Measurements from ENCODE around the gene NEXMIF.
"Not testable (repeated sequence)": the region's sequence is repeated elsewhere in the genome, so short reads cannot be mapped to it uniquely, and the experiment has no call there.

The NEXMIF gene

DNA sequence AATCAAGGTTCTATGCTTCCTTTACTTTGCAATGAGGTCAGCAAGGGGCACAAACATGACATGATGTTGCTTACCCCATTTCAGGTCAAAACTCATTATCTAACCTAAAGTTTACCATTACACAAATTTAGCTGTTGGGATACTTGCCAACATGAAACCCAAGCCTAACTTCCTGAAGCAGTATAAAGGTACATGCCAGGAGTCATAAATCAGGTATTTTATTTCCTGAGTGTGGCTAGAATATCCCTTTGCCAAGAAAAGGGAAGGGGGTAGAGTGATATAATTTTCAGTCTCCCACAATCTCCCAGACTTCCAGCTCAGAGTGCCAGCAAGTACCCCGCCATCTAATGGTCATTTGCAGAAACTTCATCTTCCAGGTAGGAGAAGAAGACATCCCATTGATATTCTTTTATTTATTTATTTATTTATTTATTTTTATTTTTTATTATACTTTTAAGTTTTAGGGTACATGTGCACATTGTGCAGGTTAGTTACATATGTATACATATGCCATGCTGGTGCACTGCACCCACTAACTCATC lies 136.6 kb downstream of the NEXMIF start:
- DNase-seq (ENCODE audit: low read depth), result no peak

DNA sequence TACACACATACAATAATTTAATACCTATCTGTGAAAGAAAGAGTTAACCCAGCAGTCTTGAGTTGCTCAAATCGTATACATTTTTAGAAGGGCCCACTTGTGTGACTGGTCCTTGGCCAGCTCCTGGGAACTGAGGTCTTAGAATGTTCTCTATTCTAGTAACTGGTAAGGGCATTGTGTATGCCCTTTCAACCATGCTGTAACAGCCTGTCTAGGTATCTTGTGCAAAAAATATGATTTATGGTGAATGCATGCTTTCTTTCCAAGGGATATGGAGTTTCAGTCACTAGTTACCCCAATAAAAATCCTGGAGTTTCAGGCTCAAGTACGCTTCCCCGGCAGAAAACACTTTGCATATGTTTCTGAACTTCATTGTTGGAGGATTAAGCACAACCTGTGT lies 140.6 kb downstream of the NEXMIF start:
- no peak for DNase-seq (ENCODE audit: low read depth)

DNA sequence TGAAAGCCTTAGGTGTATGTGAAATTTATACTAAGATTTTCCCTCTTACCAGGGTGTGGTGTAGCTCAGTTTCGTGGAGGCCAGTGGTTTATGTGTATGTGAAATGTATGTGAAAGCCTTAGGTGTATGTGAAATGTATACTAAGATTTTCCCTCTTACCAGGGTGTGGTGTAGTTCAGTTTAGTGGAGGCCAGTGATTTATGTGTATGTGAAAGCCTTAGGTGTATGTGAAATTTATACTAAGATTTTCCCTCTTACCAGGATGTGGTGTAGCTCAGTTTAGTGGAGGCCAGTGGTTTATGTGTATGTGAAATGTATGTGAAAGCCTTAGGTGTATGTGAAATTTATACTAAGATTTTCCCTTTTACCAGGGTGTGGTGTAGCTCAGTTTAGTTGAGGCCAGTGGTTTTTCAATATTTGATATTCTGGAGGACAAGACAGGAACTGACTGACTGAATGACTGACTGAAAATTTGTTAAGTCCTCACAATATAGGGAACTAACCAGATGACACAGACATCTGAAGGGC lies 143.7 kb downstream of the NEXMIF start:
- no peak for DNase-seq (ENCODE audit: low read depth)

DNA sequence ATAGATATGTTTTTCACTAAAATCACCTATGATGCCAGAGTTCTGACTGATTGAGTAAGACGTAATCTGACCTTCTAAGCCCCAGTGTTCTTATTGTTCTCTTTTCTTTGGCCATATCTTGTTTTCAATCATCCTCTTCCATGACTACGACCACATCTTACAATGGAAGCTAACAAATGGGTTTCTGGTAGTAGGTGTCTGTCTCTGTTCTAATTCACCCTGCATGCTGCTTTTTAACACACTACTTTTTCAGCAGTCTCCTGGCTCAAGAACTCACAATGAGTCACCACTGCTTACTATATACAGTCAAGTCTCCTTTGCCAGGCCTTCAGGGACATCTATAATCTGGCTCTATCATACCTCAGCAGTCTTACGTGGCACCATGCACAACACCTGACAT lies 146.1 kb downstream of the NEXMIF start:
- no peak for DNase-seq (ENCODE audit: low read depth)

DNA sequence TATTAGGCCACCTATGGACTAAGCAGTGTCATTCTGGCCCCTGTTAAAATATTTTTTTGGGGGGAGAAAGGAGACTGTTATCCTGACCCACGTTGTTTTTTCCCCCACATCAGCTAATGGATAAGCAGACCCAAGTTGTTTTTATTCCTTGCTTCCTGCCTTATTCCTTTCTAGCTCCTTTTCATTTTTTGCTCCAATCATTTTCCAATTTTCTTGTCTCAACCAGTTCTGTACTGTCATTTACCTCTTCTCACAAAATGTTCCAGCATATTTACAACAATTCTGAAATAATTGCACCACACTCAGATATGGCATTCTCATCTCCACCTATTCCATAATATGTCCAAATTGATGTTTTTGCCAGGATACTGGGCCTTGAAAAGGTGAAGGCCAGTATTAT lies 150.3 kb downstream of the NEXMIF start:
- DNase-seq (ENCODE audit: low read depth), result no peak

DNA sequence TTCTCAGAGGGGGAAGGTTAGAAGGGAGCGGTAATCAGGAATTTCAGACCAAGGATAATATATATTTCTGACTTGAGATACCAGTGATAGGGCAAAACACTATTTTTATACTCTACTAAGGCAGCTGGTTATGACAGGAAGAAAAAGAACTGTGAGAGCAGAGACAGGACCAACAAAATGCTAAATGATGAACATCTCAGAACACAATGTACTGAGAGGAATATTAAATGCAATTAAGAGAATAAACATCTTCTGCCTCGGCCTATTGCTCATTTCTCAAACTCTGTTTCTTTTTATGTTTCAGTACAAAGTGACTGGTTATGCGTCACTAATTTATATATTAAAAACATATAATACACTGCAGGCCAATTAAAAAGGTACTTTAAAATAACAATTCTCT lies 188.8 kb downstream of the NEXMIF start:
- DNase-seq (ENCODE audit: low read depth), result no peak

DNA sequence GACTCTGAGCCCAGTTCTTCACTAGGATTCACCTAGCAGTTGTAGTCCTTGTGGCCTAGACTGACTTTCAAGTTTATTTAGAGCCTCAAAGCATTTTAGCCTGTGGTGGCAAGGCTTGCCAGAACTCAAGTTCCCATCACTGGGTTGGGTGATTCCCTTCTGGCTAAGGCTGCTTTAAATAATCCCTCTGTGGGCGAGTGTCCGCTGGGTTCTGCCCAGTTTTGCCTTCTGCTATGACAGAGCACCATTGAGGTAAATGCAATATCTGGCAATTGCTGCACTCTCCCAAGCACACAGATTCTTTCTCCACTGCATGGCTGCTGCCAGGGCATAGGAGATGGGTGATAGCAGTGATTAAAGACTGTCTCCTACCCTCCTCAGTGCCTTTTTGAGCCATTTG lies 220.0 kb downstream of the NEXMIF start:
- no peak for DNase-seq (ENCODE audit: low read depth)

DNA sequence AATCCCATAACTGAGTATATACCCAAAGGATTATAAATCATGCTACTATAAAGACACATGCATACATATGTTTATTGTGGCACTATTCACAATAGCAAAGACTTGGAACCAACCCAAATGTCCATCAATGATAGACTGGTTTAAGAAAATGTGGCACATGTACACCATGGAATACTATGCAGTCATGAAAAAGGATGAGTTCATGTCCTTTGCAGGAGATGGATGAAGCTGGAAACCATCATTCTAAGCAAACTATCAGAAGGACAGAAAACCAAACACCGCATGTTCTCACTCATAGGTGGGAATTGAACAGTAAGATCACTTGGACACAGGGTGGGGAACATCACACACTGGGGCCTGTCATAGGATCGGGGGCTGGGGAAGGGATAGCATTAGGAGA lies 223.9 kb downstream of the NEXMIF start:
- DNase-seq (ENCODE audit: low read depth), result not testable (repeated sequence)

DNA sequence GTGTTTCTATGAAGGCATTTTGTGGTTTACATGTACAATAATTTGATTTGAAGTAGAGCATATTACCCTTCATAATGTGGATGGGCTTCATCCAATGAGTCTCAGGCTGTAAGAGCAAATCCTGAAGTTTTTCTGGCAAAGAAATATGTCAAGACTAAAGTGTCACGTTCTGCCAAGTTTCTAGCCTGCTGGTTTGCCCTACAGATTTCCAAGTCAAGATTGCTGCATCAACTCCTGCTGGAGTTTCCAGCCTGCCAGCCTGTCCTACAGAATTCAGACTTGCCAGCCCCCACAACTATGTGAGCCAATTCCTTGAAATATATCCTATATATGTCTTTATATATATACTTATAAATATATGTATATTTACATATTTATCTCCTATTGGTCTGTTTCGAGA lies 240.8 kb downstream of the NEXMIF start:
- DNase-seq (ENCODE audit: low read depth), result no peak
